MM.1S (cell line): ENCODE results near the gene ARMC3.

Experiments used
- DNase-seq: peaks from one replicate; pipeline ENCODE4 v3.0.0-alpha.2; 2015
- H2AFZ ChIP-seq: fragments of 300-600 bp; sonication (generic); 2 replicates; pipeline ENCODE4 v1.6.0; 2016; ENCODE audit warnings: antibody characterized with exemption, low read length
- H3F3A ChIP-seq: fragments of 300-600 bp; sonication (generic); 2 replicates; pipeline ENCODE4 v1.6.1; 2016; ENCODE audit warnings: mild to moderate bottlenecking, antibody characterized with exemption, low read length, moderate library complexity, mixed read lengths; ENCODE audit not compliant: insufficient read depth
- H3K27ac ChIP-seq: fragments of 300-600 bp; sonication (generic); 2 replicates; pipeline ENCODE4 v1.5.1; 2016; ENCODE audit warnings: mild to moderate bottlenecking, low read length
- H3K27me3 ChIP-seq: fragments of 300-600 bp; sonication (generic); replicated peaks from 2 replicates; pipeline ENCODE4 v1.6.0; 2016; ENCODE audit warnings: low read length; ENCODE audit not compliant: insufficient read depth
- H3K36me3 ChIP-seq: fragments of 300-600 bp; sonication (generic); replicated peaks from 2 replicates; pipeline ENCODE4 v1.6.1; 2016; ENCODE audit warnings: mild to moderate bottlenecking, low read length, mixed read lengths; ENCODE audit not compliant: insufficient read depth
- H3K4me1 ChIP-seq: fragments of 300-600 bp; sonication (generic); 2 replicates; pipeline ENCODE4 v1.6.1; 2016; ENCODE audit warnings: low read length, mixed read lengths
- H3K4me2 ChIP-seq: fragments of 300-600 bp; sonication (generic); 2 replicates; pipeline ENCODE4 v1.6.0; 2016; ENCODE audit warnings: low read depth, low read length
- H3K4me3 ChIP-seq: fragments of 300-600 bp; sonication (generic); 2 replicates; pipeline ENCODE4 v1.5.1; 2016; ENCODE audit warnings: low read length, mixed read lengths
- H3K79me2 ChIP-seq: fragments of 300-600 bp; sonication (generic); 2 replicates; pipeline ENCODE4 v1.6.1; 2016; ENCODE audit warnings: mixed run types, low read length, mixed read lengths
- H3K9ac ChIP-seq: fragments of 300-600 bp; sonication (generic); 2 replicates; pipeline ENCODE4 v1.6.1; 2016; ENCODE audit warnings: low read length, mixed read lengths
- H3K9me2 ChIP-seq: fragments of 300-600 bp; sonication (generic); replicated peaks from 2 replicates; pipeline ENCODE4 v1.6.1; 2016; ENCODE audit warnings: mild to moderate bottlenecking, low read length, mixed read lengths; ENCODE audit not compliant: insufficient read depth
- H3K9me3 ChIP-seq: fragments of 300-600 bp; sonication (generic); replicated peaks from 2 replicates; pipeline ENCODE4 v1.6.1; 2016; ENCODE audit warnings: mild to moderate bottlenecking, low read length, mixed read lengths; ENCODE audit not compliant: insufficient read depth
- H4K20me1 ChIP-seq: fragments of 300-600 bp; sonication (generic); 2 replicates; pipeline ENCODE4 v1.6.1; 2016; ENCODE audit warnings: mild to moderate bottlenecking, low read length, moderate library complexity, mixed read lengths; ENCODE audit not compliant: insufficient read depth
- CTCF ChIP-seq: fragments of 300-600 bp; sonication (generic); IDR thresholded peaks from 2 replicates; pipeline ENCODE4 v1.5.1; 2016; ENCODE audit warnings: antibody characterized with exemption, low read length, mixed read lengths
- EZH2 ChIP-seq: fragments of 300-600 bp; sonication (generic); optimal IDR thresholded peaks from 2 replicates; pipeline ENCODE3; 2017; ENCODE audit warnings: low read depth, mild to moderate bottlenecking, antibody characterized with exemption, low read length, mixed read lengths
- EZH2phosphoT487 ChIP-seq: fragments of 300-600 bp; sonication (generic); IDR thresholded peaks from 2 replicates; pipeline ENCODE4 v1.6.1; 2018; ENCODE audit warnings: antibody characterized with exemption, low read length

The ARMC3 gene

DNA sequence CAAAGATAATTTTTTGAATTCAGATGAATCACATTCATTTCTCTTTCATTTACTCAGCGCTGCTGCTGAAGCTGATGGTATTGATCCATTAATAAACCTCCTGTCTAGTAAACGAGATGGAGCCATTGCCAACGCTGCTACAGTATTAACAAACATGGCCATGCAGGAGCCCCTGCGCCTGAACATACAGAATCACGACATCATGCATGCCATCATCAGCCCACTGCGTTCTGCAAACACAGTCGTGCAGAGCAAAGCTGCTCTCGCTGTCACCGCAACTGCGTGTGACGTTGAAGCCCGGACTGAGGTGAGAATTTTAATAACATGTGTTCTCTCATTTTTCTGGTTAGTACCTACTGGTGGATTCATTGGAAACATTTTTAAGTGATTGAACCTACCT, 70.2 kb downstream of the ARMC3 start:
- no peaks in the 10 kb centered on the region for H3K4me1 ChIP-seq
- H3F3A ChIP-seq = no peaks in the 10 kb centered on the region
- TF ChIP-seq CTCF (no peak), EZH2phosphoT487 (no peak), EZH2 (no peak)
- no peaks in the 10 kb centered on the region for H3K36me3 ChIP-seq
- H3K4me3 ChIP-seq = no peak overlapping the region
- DNase-seq = no peak
- H3K9me3 ChIP-seq = no peaks in the 10 kb centered on the region
- no peak overlapping the region for H3K9ac ChIP-seq
- no peaks in the 10 kb centered on the region for H3K79me2 ChIP-seq
- no peak overlapping the region for H2AFZ ChIP-seq
- no peaks in the 10 kb centered on the region for H3K27me3 ChIP-seq
- no peak overlapping the region for H3K4me2 ChIP-seq
- H3K9me2 ChIP-seq = no peaks in the 10 kb centered on the region
- no peaks in the 10 kb centered on the region; the same call in 1 of the 2 replicates for H4K20me1 ChIP-seq
- no peak overlapping the region for H3K27ac ChIP-seq

DNA sequence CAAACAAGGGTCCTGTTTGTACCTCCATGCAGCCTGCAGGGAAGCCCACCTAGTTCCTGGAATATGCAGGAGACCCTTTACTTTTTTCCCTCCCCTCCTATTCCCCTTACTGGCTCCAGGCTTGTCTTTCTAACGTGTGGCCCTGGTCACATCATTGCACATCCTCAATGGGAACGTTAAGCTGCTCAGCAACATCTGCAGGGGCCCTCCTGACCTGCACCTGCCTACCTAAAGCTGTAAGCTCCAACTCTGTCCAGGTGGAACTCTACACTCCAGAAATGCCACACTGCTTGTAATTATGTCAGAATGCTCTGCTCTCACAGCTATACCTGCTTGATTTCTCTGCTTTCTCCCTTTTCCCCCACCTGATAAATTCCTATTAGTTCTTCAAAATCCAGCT, 72.1 kb downstream of the ARMC3 start:
- H3K27me3 ChIP-seq = no peaks in the 10 kb centered on the region
- no peaks in the 10 kb centered on the region for H3K9me2 ChIP-seq
- TF ChIP-seq EZH2phosphoT487 (no peak), EZH2 (no peak), CTCF (no peak)
- DNase-seq = no peak
- H3K9ac ChIP-seq = no peak overlapping the region
- H3K4me3 ChIP-seq = no peak overlapping the region
- no peaks in the 10 kb centered on the region for H3F3A ChIP-seq
- H3K4me1 ChIP-seq = no peaks in the 10 kb centered on the region
- H2AFZ ChIP-seq = no peak overlapping the region
- H3K79me2 ChIP-seq = no peaks in the 10 kb centered on the region
- H3K9me3 ChIP-seq = no peaks in the 10 kb centered on the region
- no peak overlapping the region for H3K27ac ChIP-seq
- H4K20me1 ChIP-seq = no peaks in the 10 kb centered on the region; the same call in 1 of the 2 replicates
- H3K36me3 ChIP-seq = no peaks in the 10 kb centered on the region
- no peak overlapping the region for H3K4me2 ChIP-seq

GRCh38 chr10:23001901-23002516, 74.2 kb downstream of the ARMC3 start:
- Histone ChIP-seq H2AFZ (no peak overlapping the region), H3F3A (no peaks in the 10 kb centered on the region), H3K4me2 (no peak overlapping the region), H3K27me3 (no peaks in the 10 kb centered on the region), H4K20me1 (no peaks in the 10 kb centered on the region; the same call in 1 of the 2 replicates), H3K36me3 (no peaks in the 10 kb centered on the region), H3K9me2 (no peaks in the 10 kb centered on the region), H3K79me2 (no peaks in the 10 kb centered on the region), H3K27ac (no peak overlapping the region), H3K9me3 (no peaks in the 10 kb centered on the region), H3K4me1 (no peaks in the 10 kb centered on the region), H3K9ac (no peak overlapping the region), H3K4me3 (no peak overlapping the region)
- TF ChIP-seq EZH2phosphoT487 (no peak), EZH2 (no peak), CTCF (no peak)
- no peak for DNase-seq
